A673 (cell line): ENCODE data around the gene WWP2. TPM values are rescaled to one million over a fixed set of nuclear protein-coding genes. Genes with fewer than 3 reads are reported as not detected.
"Not testable (repeated sequence)": the region's sequence is repeated elsewhere in the genome, so short reads cannot be mapped to it uniquely, and the experiment has no call there.

ENCODE experiments used
- BruUV-seq: library from RNA; stranded (reverse); fragments of 400-500 nt; replicated peaks from 2 replicates; lab custom pipeline; 2021; lab: Mats Ljungman, UMichigan
- CTCF ChIA-PET: fragments of 300-600 bp; sonication (Branson Sonifier 250); formaldehyde crosslinking; loops from one replicate; lab custom pipeline; 2022; ENCODE audit warnings: antibody characterized with exemption; lab: Charles Lee
- POLR2A ChIA-PET: fragments of 300-600 bp; sonication (Branson Sonifier 250); formaldehyde crosslinking; loops from one replicate; lab custom pipeline; 2022; ENCODE audit warnings: antibody characterized with exemption; ENCODE audit not compliant: low non-redundant PET; lab: Charles Lee
- DNase-seq: peaks from one replicate; pipeline ENCODE4 v3.0.0-alpha.2; 2015; ENCODE audit warnings: low spot score
- H3K27ac ChIP-seq: fragments of 200-600 bp; sonication (generic); 2 replicates; pipeline ENCODE4 v1.5.1; 2016; ENCODE audit warnings: mixed run types, low read depth, mild to moderate bottlenecking, mixed read lengths, antibody characterized with exemption, low read length; ENCODE audit not compliant: poor library complexity, severe bottlenecking
- H3K27me3 ChIP-seq: fragments of 200-600 bp; sonication (generic); replicated peaks from 2 replicates; pipeline ENCODE4 v1.6.1; 2017; ENCODE audit warnings: mixed run types, low read depth, mild to moderate bottlenecking, mixed read lengths, antibody characterized with exemption, low read length; ENCODE audit not compliant: insufficient read depth, poor library complexity
- H3K36me3 ChIP-seq: fragments of 200-600 bp; sonication (generic); 2 replicates; pipeline ENCODE4 v1.6.1; 2016; ENCODE audit warnings: mixed run types, mild to moderate bottlenecking, mixed read lengths, antibody characterized with exemption, low read length; ENCODE audit not compliant: insufficient read depth, poor library complexity, severe bottlenecking
- H3K4me1 ChIP-seq: fragments of 200-600 bp; sonication (generic); 2 replicates; pipeline ENCODE4 v1.6.1; 2017; ENCODE audit warnings: mixed run types, mild to moderate bottlenecking, mixed read lengths, antibody characterized with exemption, low read length; ENCODE audit not compliant: insufficient read depth, poor library complexity, severe bottlenecking
- H3K4me3 ChIP-seq: fragments of 200-600 bp; sonication (generic); 2 replicates; pipeline ENCODE4 v1.5.1; 2016; ENCODE audit warnings: low read depth, mixed run types, mild to moderate bottlenecking, mixed read lengths, low read length; ENCODE audit not compliant: poor library complexity, severe bottlenecking
- H3K9me3 ChIP-seq: fragments of 200-600 bp; sonication (generic); 2 replicates; pipeline ENCODE4 v1.6.1; 2016; ENCODE audit warnings: mixed run types, low read depth, mild to moderate bottlenecking, mixed read lengths, antibody characterized with exemption, low read length; ENCODE audit not compliant: poor library complexity, severe bottlenecking
- EZH2 ChIP-seq: fragments of 200-600 bp; sonication (generic); IDR thresholded peaks from 2 replicates; pipeline ENCODE4 v1.6.1; 2017; ENCODE audit warnings: borderline replicate concordance, low read depth, mild to moderate bottlenecking, mixed read lengths, antibody characterized with exemption, low read length; ENCODE audit not compliant: poor library complexity, severe bottlenecking
- intact Hi-C: fragments of 100-400 bp; cut with micrococcal nuclease; formaldehyde crosslinking; loops from one replicate; pipeline ENCODE4 v1.10.0; 2022; ENCODE audit not compliant: unreplicated experiment
- total RNA-seq: library from RNA; stranded (reverse); gene quantifications from 2 replicates; pipeline ENCODE4 v1.2.3, GENCODE V29; 2021
- TF ChIP-seq, protein P1 (sequence below): fragments of 300-800, 200-600 bp; sonication (generic); conservative IDR thresholded peaks from 2 replicates; pipeline ENCODE4 v1.5.1; 2017; ENCODE audit warnings: low read depth, mild to moderate bottlenecking, antibody characterized with exemption, low read length, moderate library complexity, mixed read lengths

Gene WWP2
- total RNA-seq, 1 experiment from 2014 or later, result 32.4 TPM

DNA sequence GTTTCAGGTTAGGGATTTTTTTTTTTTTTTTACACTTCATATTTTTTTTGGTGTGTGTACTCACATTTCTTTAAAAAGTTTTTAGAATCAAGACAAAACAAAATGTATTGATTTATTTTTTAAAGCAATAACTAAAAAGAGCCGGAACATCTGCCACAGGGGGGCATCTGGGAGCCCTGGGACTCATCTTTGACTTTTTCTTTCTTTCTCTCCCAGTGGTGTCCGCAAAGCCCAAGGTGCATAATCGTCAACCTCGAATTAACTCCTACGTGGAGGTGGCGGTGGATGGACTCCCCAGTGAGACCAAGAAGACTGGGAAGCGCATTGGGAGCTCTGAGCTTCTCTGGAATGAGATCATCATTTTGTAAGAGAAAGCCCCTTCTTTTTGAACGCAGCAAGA is 36.3 kb downstream of the WWP2 start:
- POLR2A ChIA-PET, result interaction anchor here (0.6 kb wide), 1 partner anchor 8 kb away, joined by 5 read pairs; no protein-coding TSS in a partner anchor
- Histone ChIP-seq H3K36me3 (no peaks in the 10 kb centered on the region), H3K4me1 (no peaks in the 10 kb centered on the region), H3K27ac (no peak overlapping the region), H3K27me3 (no peaks in the 10 kb centered on the region), H3K4me3 (no peak overlapping the region), H3K9me3 (no peaks in the 10 kb centered on the region)
- CTCF ChIA-PET, result no interaction called here
- BruUV-seq, result no TSS peak
- intact Hi-C loops, result no loop called here
- DNase-seq, result peak; percentile 15
- TF ChIP-seq, protein P1, sequence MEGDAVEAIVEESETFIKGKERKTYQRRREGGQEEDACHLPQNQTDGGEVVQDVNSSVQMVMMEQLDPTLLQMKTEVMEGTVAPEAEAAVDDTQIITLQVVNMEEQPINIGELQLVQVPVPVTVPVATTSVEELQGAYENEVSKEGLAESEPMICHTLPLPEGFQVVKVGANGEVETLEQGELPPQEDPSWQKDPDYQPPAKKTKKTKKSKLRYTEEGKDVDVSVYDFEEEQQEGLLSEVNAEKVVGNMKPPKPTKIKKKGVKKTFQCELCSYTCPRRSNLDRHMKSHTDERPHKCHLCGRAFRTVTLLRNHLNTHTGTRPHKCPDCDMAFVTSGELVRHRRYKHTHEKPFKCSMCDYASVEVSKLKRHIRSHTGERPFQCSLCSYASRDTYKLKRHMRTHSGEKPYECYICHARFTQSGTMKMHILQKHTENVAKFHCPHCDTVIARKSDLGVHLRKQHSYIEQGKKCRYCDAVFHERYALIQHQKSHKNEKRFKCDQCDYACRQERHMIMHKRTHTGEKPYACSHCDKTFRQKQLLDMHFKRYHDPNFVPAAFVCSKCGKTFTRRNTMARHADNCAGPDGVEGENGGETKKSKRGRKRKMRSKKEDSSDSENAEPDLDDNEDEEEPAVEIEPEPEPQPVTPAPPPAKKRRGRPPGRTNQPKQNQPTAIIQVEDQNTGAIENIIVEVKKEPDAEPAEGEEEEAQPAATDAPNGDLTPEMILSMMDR, result peak; percentile 49
- no peak for TF ChIP-seq EZH2

GRCh38 chr16:69799611-69800031 is 37.5 kb downstream of the WWP2 start:
- DNase-seq, result no peak
- no peaks in the 10 kb centered on the region for H3K27me3 ChIP-seq
- H3K4me3 ChIP-seq, result no peak overlapping the region
- no peak for TF ChIP-seq EZH2
- TF ChIP-seq, protein P1, result no peak
- no peaks in the 10 kb centered on the region for H3K9me3 ChIP-seq
- peaks cover 6% of the 10 kb centered on the region for H3K4me1 ChIP-seq
- H3K27ac ChIP-seq, result no peak overlapping the region
- ChIA-PET POLR2A (no interaction called here), CTCF (interaction anchor here (1.2 kb wide), 1 partner anchor 131 kb away, joined by 8 read pairs; no protein-coding TSS in a partner anchor)
- intact Hi-C loops, result no loop called here
- BruUV-seq, result no TSS peak
- H3K36me3 ChIP-seq, result no peaks in the 10 kb centered on the region

DNA sequence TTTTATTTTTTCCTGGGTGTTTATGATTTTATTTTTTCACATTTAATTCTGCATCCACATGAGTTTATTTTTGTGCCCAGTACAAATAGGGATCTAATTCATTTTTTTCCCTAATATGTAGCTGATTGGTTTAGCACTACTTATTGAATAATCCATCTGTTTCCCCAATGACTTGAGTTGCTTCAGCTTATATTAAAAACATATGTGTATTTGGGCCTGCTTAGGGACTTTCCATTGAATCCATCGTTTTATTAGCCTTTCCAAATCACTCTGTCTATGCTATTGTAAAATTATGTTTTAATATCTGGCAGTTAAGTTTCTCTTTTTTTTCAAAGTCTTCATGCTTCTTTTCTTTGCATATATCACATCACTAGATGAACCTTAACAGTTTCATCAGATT is 42.2 kb downstream of the WWP2 start:
- intact Hi-C loops, result no loop called here
- no peak overlapping the region for H3K4me3 ChIP-seq
- BruUV-seq, result no TSS peak

DNA sequence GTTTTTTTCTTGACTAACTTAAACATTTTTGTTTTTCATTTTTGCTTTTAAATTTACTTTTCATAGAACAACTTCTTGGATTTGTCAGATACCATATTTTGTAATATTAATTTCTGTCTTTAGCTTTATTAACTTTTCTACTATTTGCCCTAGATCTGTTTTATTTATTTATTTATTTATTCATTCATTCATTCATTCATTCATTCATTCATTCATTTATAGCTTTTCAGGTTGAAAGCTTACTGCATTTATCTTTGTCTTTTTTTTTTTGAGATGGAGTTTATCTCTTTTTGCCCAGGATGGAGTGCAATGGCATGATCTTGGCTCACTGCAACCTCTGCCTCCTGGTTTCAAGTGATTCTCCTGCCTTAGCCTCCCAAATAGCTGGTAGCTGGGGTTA is 44.6 kb downstream of the WWP2 start:
- DNase-seq, result not testable (repeated sequence)
- CTCF ChIA-PET, result interaction anchor here (0.6 kb wide), 1 partner anchor 445 kb away, joined by 3 read pairs; no protein-coding TSS in a partner anchor

More for the DNA sequence above, 42.2 kb downstream of the WWP2 start:
- H3K9me3 ChIP-seq, result no peaks in the 10 kb centered on the region
- ChIA-PET CTCF (no interaction called here), POLR2A (no interaction called here)
- peaks cover 6% of the 10 kb centered on the region for H3K4me1 ChIP-seq
- H3K27me3 ChIP-seq, result no peaks in the 10 kb centered on the region
- H3K36me3 ChIP-seq, result no peaks in the 10 kb centered on the region
- no peak for DNase-seq
- H3K27ac ChIP-seq, result no peak overlapping the region
- TF ChIP-seq EZH2, result no peak
- TF ChIP-seq, protein P1, result no peak

More for the DNA sequence above, 44.6 kb downstream of the WWP2 start:
- H3K9me3 ChIP-seq, H3K4me3 ChIP-seq, H3K27me3 ChIP-seq, BruUV-seq, H3K36me3 ChIP-seq, H3K4me1 ChIP-seq, intact Hi-C loops, H3K27ac ChIP-seq: not testable (repeated sequence)
- POLR2A ChIA-PET, result interaction anchor here (0.7 kb wide), 1 partner anchor 8 kb away, joined by 5 read pairs; no protein-coding TSS in a partner anchor
